ENCODE results near the gene GMEB2.
"Not testable (repeated sequence)": the region's sequence is repeated elsewhere in the genome, so short reads cannot be mapped to it uniquely, and the experiment has no call there.

GMEB2 gene

DNA sequence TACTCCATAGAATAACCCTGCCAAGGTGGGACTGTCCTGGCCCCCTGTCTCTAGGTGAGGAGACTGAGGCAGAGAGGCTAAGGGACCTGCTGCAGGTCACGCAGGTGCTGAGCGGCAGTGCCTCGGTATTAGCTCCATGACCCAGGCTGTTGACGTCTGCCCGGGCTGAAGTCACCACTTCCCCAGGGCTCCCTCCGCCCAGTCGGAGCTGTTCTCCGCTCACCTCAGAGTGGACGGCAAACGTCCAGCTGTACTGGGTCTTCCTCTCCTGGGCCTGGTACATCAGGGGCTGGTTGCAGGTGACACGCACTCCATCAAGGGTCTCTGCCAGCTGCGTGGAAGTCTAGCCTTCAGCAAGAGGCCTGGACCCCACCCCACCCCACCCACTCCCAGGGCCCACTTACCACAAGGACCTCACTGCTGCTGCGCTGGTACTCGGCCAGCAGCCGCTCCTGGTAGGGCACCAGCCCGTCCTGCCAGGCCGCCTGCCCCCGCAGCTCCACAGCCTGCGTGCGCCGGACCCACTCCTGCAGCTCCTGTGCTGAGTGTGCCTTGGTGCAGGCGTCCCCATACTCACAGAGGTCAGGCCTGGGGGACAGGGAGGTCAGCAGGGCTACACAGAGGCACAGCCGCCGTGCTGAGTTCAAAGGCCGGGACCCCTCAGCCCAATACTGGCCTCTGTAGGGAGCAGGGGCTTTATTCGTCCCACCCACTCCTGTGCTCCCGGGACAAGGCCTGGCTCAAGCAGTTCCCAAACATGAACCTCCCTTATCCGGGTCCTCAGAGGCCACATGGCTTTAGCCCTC lies 56.4 kb downstream of the GMEB2 start:
- DNase-seq = no peak

DNA sequence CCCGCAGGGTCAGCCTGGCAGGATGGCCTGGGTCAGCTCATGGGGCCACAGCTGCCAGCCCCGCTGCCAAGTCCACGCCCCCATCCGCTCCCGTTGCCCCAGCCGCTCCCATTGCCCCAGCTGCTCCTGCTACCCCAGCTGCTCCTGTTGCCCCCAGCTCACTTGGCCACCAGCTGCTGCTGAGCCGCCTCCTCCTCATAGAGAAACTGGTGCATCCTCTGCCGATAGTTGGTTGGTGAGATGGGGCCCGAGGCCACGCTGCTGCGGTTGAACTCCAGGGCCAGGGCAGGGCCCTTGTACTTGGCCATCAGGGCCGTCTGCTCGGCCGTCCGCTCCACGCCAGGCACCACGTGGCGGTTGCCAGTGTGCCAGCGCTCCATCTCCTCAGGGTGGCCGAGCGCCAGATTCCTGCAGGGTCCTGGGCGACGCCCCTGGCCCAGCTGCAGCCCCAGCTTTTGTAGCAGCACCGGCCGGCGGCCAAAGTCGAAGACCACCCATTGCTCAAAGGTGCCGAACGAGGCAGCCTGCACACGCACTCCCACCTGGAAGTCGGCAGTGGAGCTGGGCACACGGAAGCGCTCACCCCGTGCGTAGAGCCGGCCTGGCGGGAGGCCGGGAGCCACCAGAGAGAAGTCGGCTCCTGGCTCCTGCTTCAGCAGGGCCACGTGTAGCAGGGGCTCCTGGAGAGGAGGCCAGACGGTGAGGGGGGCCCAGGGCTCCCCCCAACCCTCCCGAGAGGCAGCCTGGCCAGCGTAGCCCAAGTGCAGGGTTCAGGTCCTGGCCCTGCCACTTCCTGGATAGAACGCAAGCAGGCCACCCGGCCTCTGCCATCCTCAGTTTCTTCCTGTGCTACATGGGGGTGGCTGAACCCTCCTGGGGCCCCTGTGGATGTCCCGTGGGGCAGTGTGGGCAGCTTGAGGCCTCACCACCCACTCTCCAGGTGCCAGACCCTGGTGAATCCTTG lies 57.6 kb downstream of the GMEB2 start:
- no peak for DNase-seq

GRCh38 chr20:63568170-63568981 lies 58.5 kb downstream of the GMEB2 start:
- no peak for DNase-seq

- no peak for DNase-seq
Measured at GRCh38 chr20:63567386-63568169, 59.3 kb downstream of the GMEB2 start.

DNA sequence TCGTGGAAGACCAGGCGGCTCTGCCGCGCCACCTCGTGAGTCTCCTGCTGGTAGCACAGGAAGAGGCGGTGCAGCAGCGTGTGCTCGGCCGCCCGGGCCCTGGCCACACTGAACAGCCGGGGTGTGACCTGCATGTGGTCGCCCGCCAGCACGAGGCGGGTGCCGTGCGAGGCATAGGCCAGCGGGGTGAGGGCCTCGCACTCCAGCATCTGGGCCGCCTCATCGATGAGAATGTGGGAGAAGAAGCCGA lies 59.8 kb downstream of the GMEB2 start:
- DNase-seq = no peak

DNA sequence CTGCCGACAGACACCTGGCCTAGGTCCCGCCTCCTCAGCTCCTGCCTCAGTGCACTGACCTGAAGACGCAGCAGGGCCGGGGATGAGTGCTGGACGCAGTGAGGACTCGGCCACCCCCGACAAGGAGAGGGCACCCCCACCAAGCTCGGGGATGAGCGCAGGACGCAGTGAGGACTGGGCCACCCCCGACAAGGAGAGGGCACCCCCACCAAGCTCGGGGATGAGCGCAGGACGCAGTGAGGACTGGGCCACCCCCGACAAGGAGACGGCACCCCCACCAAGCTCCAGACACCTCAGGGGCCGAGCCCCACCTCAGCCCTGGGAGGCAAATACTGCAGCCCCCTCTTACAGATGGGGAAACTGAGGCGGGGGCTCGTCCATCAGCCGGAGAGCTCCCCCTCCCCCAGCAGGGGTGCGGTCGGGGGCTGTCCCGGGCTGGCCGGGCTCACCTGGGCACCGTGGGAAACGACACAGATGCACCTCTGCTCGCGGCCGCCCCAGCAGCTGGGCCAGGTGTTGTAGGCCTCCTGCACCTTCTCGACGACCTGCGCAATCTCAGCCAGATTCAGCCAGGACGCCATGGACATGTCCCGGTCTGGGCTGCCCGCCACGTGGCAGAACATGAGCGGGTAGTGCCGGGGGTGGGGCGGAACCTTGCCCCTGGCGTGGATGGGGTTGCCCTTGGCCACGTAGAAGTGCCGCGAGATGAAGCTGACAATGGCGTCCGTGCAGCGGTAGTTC lies 60.3 kb downstream of the GMEB2 start:
- DNase-seq = no peak

DNA sequence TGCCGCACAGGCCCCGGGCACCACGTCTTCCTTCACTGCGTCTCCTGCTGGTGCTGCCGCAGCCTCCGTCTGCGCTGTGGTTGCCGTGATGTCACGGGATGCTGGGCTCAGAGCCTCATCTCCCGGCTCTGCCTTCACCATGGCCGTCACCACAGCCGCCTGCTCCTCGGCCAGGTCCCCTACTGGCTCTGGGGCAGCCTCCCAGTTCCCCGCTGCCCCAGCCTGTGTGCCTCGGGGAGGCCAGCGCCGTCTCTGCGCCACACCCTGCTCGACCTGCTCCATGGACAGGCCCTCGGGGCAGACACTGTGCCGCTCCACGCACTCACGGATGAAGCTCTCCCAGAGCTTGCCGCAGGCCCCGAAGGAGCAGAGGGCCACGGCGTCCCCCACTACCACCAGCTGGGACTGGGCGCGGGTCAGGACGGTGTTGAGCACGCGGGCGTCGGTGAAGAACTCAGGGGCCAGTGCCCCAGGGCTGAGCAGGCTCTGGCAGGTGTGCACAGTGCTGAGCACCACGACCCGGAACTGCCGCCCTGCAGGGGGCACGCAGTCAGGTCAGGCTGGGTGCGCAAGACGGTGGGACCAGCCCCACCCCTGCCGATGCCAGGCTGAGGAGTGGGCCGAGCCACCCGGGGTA lies 61.1 kb downstream of the GMEB2 start:
- DNase-seq = no peak

DNA sequence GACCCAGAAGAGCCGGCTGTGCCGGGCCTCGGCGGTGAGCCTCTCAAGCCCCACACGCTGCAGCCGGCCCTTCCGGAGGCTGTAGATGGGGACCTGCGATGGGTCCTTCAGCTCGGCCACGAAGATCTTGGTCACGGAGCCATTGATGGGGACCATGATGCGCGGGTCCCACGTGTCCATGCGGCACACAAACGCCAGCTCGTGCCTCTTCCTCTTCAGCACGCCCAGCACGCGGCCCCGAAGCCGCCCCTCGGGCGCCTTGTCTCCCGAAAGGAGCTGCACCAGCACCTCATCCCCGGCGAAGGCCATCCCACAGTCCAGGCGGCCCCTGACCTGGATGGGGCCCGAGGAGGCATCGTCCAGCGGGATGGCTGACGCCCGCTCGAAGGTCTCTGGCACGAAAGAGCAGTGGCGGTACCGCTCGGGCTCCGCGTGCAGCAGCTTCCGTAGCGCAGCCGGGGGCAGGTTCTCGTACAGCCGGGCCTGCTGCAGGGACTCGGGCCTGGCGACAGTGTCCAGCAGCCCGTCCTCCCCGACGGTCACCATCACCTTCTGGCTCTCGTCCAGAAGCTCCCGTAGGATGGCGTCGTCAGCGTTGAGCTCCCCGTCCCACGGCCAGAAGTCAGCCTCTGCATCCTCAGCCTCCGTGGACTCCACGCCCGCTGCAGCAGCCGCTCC lies 61.7 kb downstream of the GMEB2 start:
- no peak for DNase-seq

DNA sequence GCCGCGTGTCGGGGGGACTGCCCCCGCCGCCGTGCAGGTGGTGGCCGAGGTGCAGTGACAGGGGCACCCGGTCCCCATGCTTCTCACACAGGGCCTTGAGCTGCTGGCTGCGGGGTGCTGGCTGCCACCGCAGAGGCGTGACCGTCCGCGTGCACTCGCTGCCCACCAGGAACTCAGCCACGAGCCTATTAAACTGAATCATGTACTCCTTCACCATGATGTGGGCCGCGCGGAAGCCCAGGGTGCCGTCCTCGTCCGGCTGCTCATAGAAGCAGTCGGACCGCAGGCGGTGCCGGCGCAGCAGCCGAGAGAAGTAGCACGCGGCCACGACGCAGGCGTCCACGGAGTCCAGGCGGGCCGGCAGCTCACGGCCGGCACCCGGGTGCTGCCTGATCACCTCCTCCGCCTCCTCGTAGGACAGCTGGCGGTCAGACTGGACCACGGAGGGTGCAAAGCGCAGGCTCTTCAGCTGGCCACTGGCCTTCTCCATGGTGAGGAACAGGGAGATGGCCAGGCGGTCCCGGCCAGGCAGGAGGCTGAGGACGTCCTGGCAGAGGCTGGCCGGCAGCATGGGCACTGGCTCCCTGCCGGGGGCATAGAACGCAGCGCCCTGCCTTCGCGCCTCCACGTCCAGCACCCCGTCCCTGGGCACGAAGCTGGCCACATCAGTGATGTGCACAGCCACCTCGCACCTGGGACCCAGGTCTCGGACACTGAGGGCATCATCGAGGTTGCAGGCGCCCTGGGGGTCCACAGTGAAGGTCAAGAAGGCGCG lies 62.7 kb downstream of the GMEB2 start:
- DNase-seq = no peak

GRCh38 chr20:63563225-63563935 lies 63.5 kb downstream of the GMEB2 start:
- DNase-seq = no peak

DNA sequence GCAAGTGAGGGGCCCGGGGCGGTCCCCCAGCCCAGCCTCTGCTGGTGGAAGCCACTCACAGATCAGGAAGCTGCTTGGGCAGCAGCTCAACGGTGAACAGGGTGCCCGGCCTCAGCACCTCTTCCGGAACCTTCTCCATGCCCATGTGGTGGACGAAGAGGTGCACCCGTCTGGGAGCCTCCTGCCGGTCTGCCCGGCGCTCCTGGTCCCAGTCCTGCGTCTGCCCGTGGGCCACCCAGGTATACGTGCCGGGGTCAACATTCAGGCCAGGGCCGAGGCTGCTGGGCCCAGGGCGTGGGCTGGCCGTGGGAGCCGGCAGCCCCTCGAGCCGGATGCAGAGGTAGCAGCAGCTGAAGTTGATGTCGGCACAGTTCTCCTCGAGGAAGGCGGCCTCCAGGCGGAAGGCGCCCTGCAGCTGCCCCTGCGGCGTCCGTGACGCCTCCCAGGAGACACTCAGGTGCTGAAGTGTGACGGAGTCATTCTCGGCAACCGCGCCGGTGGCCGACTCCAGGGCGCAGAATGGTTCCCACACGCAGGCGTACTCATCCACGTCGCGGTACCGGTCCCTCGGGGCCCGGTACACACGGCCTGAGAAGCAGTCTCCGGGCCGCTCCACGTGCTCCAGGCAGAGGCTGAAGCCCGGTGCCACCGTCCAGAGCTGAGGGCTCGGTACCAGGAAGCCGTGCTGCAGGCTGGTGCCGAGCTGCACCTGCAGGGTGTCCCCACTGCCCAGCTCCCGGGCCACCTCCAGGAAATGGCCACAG lies 64.3 kb downstream of the GMEB2 start:
- no peak for DNase-seq

DNA sequence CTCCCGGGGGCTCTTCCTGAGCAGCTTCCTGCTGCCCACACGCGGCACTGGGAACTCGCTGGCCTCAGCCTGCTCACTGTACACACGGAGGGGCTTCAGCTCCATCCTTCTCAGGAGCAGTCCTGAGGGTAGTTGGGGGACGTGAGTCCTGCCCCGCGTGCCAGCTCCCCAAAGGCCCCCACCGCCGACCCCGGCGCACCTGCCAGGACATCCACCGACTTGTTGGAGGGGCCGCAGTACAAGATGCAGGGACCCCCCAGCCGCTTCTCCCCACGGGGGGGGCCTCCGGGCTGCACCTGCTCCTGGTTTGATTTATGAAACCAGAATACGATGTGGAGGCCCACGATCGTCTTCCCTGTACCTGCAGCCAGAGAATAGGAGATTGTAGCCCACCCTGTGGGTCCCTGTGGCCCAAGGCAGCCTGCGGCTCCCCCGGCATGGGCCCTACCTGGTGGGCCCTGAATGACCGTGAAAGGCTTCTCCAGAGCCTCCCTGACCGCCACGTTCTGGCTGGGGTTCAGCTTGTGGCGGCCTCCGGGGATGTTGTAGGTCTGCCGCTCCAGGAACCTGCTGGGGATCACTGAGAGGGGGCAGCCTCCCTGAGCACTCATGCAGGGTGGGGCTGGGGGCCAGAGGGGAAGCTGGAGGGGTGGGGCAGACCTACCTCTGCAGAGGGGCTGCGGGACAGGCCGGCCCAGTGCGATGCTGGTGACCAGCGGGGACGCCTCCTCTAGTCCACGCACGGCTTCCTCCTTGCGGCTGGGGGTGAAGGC lies 65.1 kb downstream of the GMEB2 start:
- no peak for DNase-seq

DNA sequence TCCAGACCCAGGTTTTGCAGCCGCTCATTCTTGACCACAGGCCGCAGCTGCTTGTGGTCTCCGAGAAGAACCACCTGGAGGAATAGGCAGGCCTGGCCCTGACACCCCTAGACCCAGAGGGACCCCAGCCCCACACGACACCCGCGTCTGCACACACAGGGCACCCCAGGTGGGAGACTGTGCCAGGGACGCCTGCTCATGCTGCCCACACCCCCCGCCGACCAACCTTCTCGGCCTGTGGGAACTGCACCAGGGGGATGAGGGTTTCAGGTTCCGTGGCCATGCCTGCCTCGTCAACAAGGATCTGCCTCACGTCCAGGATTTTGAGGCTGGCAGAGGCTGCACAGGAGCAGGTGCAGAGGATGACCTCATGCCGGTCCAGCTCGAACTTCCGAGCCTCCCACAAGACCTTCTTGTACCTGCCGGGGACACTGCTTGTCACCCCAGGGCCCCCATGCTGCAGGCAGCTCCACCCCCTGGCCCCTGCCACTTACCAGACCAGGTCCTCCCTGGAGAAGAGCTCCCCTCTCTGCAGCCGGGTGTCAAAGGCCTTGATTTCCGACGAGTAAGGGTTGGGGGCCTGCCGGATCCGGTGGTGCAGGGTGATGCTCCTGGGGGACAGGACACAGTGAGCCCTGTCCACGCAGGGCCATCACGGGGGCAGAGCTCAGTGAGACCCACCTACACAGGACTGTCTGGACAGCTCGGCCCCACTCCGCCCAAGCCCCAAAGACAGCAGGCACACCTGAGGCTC lies 65.9 kb downstream of the GMEB2 start:
- DNase-seq = no peak

- DNase-seq = no peak
Measured at GRCh38 chr20:63560333-63560805, 66.5 kb downstream of the GMEB2 start.

- DNase-seq = not testable (repeated sequence)
Measured at GRCh38 chr20:63559485-63560332, 67.2 kb downstream of the GMEB2 start.

All from fibroblast of skin of scalp (primary cell).